HEK293 (cell line): ENCODE results near the gene PERM1.
A peak's percentile ranks its signal among the peaks of the same experiment; 100 is the strongest.

Experiments used
- CTCF ChIA-PET: fragments of 350-600 bp; formaldehyde crosslinking; extraction: SDS; loops from one replicate; lab custom pipeline; 2021; ENCODE audit warnings: antibody characterized with exemption; lab: Yijun Ruan, JAX
- POLR2A ChIA-PET: fragments of 300-600 bp; formaldehyde crosslinking; extraction: SDS; loops from one replicate; lab custom pipeline; 2020; ENCODE audit warnings: antibody characterized with exemption, inconsistent platforms; lab: Yijun Ruan, JAX
- H3K27ac ChIP-seq: fragments of 200-500 bp; sonication (Bioruptor generic); 2 replicates; pipeline ENCODE4 v1.5.1; 2014; ENCODE audit warnings: low read depth, low read length, control low read depth, inconsistent platforms; ENCODE audit errors: extremely low read depth
- H3K36me3 ChIP-seq, 2 experiments: fragments of 200-500 bp in 1 of 2; sonication (Bioruptor generic) in 1 of 2; 1 replicate in 1 of 2; 2 replicates in 1 of 2; pipeline ENCODE4 v1.5.1; 2014 to 2017; ENCODE audit warnings: inconsistent platforms in 2 of 2, low read length in 2 of 2; ENCODE audit not compliant: control insufficient read depth in 2 of 2, insufficient read depth in 1 of 2
- H3K4me1 ChIP-seq: fragments of 200-500 bp; sonication (Bioruptor generic); 2 replicates; pipeline ENCODE4 v1.5.1; 2014; ENCODE audit warnings: mild to moderate bottlenecking, low read length, inconsistent platforms; ENCODE audit not compliant: control insufficient read depth, insufficient read depth
- H3K4me3 ChIP-seq: 2 replicates; pipeline ENCODE4 v1.5.1; 2011; ENCODE audit warnings: low read depth, mild to moderate bottlenecking, control low read depth, low read length, moderate library complexity
- H3K9me3 ChIP-seq: fragments of 200-500 bp; sonication (Bioruptor generic); 2 replicates; pipeline ENCODE4 v1.5.1; 2014; ENCODE audit warnings: low read depth, low read length, inconsistent platforms; ENCODE audit not compliant: control insufficient read depth, insufficient read depth
- BCL11B ChIP-seq: fragments of 450-650 bp; formaldehyde crosslinking; IDR thresholded peaks from 2 replicates; pipeline ENCODE4 v1.5.1; 2016; ENCODE audit warnings: low read depth, missing biosample characterization, missing genetic modification characterization
- GLIS1 ChIP-seq: fragments of 450-650 bp; formaldehyde crosslinking; IDR thresholded peaks from 2 replicates; pipeline ENCODE4 v1.5.1; 2016; ENCODE audit warnings: missing biosample characterization, missing genetic modification characterization
- KLF16 ChIP-seq: fragments of 450-650 bp; formaldehyde crosslinking; IDR thresholded peaks from 2 replicates; pipeline ENCODE4 v1.5.1; 2017; ENCODE audit warnings: missing biosample characterization, missing genetic modification characterization
- KLF7 ChIP-seq: fragments of 450-650 bp; formaldehyde crosslinking; IDR thresholded peaks from 2 replicates; pipeline ENCODE4 v1.5.1; 2016; ENCODE audit warnings: missing biosample characterization, missing genetic modification characterization, borderline replicate concordance
- KLF8 ChIP-seq: fragments of 450-650 bp; formaldehyde crosslinking; IDR thresholded peaks from 2 replicates; pipeline ENCODE4 v1.5.1; 2016; ENCODE audit warnings: missing biosample characterization, missing genetic modification characterization
- ZBTB17 ChIP-seq: fragments of 450-650 bp; formaldehyde crosslinking; IDR thresholded peaks from 2 replicates; pipeline ENCODE4 v1.5.1; 2016; ENCODE audit warnings: missing biosample characterization, missing genetic modification characterization
- ZFHX2 ChIP-seq: fragments of 450-650 bp; formaldehyde crosslinking; conservative IDR thresholded peaks from 2 replicates; pipeline ENCODE4 v1.5.1; 2016; ENCODE audit warnings: missing biosample characterization, missing genetic modification characterization
- ZIC2 ChIP-seq: fragments of 450-650 bp; formaldehyde crosslinking; IDR thresholded peaks from 2 replicates; pipeline ENCODE4 v1.5.1; 2016; ENCODE audit warnings: missing biosample characterization, missing genetic modification characterization
- ZNF239 ChIP-seq: fragments of 450-650 bp; formaldehyde crosslinking; IDR thresholded peaks from 2 replicates; pipeline ENCODE4 v1.5.1; 2016; ENCODE audit warnings: missing biosample characterization, missing genetic modification characterization
- ZNF398 ChIP-seq: fragments of 450-650 bp; formaldehyde crosslinking; IDR thresholded peaks from 2 replicates; pipeline ENCODE4 v1.5.1; 2017; ENCODE audit warnings: missing biosample characterization, missing genetic modification characterization
- ZNF677 ChIP-seq: fragments of 450-650 bp; IDR thresholded peaks from 2 replicates; pipeline ENCODE4 v1.5.0; 2018; ENCODE audit warnings: missing biosample characterization, mild to moderate bottlenecking, missing genetic modification characterization, moderate library complexity
- ZNF701 ChIP-seq: fragments of 450-650 bp; formaldehyde crosslinking; IDR thresholded peaks from 2 replicates; pipeline ENCODE4 v1.5.1; 2016; ENCODE audit warnings: missing biosample characterization, missing genetic modification characterization
- ZSCAN23 ChIP-seq: fragments of 450-650 bp; formaldehyde crosslinking; IDR thresholded peaks from 2 replicates; pipeline ENCODE4 v1.5.1; 2016; ENCODE audit warnings: missing biosample characterization, missing genetic modification characterization
- TF ChIP-seq, protein P1 (sequence below): fragments of 450-650 bp; formaldehyde crosslinking; IDR thresholded peaks from 2 replicates; pipeline ENCODE4 v1.5.1; 2016; ENCODE audit warnings: missing biosample characterization, missing genetic modification characterization, low read depth
- TF ChIP-seq, protein P2 (sequence below): fragments of 450-650 bp; formaldehyde crosslinking; IDR thresholded peaks from 2 replicates; pipeline ENCODE4 v1.5.1; 2016; ENCODE audit warnings: missing biosample characterization, missing genetic modification characterization
- TF ChIP-seq, protein P3 (sequence below): fragments of 450-650 bp; formaldehyde crosslinking; IDR thresholded peaks from 2 replicates; pipeline ENCODE4 v1.5.1; 2016; ENCODE audit warnings: missing biosample characterization, missing genetic modification characterization, borderline replicate concordance
- TF ChIP-seq, protein P4 (sequence below): fragments of 450-650 bp; formaldehyde crosslinking; IDR thresholded peaks from 2 replicates; pipeline ENCODE4 v1.5.1; 2016; ENCODE audit warnings: missing biosample characterization, missing genetic modification characterization, borderline replicate concordance

Gene PERM1

DNA sequence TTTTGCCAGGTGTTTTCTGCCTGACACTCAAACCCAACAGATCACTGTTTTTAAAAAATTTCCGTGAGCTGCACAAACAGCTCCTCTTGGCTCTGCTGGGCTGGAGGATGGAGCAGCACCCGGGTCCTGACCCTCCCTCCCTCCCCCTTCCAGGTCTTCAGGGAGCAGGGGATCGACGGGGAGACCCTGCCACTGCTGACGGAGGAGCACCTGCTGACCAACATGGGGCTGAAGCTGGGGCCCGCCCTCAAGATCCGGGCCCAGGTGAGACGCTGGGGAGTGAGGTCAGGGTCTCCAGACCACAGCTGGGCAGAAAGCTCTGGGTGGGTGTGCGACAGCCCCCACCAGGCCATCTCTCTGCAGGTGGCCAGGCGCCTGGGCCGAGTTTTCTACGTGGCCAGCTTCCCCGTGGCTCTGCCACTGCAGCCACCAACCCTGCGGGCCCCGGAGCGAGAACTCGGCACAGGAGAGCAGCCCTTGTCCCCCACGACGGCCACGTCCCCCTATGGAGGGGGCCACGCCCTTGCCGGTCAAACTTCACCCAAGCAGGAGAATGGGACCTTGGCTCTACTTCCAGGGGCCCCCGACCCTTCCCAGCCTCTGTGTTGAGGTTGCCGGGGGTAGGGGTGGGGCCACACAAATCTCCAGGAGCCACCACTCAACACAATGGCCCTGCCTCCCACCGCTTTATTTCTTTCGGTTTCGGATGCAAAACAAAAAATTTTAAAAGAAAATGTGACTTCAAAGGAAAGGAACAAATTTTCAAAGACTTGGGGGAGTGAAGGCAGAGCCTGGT is 38.1 kb downstream of the PERM1 start (continued):
- TF ChIP-seq ZFHX2 (tag by site-specific recombination), result 0 out of 2 replicates have a peak, but pooled peaks have one; percentile 6
- no peak for TF ChIP-seq ZNF701 (tag by site-specific recombination)
- no peak for TF ChIP-seq KLF16 (tag by site-specific recombination)
- peak; percentile 21; the same call in 1 of the 2 replicates for TF ChIP-seq KLF8 (tag by site-specific recombination)
- TF ChIP-seq ZBTB17 (tag by site-specific recombination), result no peak
- no peak for TF ChIP-seq GLIS1 (tag by site-specific recombination)

DNA sequence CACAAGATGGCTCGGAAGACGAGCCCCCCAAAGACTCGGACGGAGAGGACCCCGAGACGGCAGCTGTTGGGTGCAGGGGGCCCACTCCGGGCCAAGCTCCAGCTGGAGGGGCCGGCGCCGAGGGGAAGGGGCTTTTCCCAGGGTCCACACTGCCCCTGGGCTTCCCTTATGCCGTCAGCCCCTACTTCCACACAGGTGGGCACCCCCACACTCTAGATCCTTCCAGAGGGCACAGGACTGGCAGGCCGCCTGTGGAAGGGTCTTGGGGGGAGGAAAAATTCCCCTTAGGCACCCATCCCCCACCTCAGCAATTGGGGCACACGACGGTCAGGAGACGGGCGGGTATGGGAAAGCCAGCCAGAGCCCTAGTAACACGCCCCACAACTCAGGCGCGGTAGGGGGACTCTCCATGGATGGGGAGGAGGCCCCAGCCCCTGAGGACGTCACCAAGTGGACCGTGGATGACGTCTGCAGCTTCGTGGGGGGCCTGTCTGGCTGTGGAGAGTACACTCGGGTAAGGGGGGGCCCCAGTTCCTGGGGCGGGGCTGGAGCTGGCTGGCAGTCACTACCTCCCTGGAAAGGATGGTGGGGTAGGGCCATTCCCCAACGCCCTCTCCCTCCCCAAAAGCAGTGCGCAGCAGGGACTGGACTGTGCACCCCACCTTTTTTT is 38.9 kb downstream of the PERM1 start:
- CTCF ChIA-PET, result interaction anchor here (0.6 to 1.3 kb wide), 3 partner anchors 8 to 349 kb away, joined by 3 to 4 read pairs (median 4); partner anchors contain the start of gene SAMD11
- peak overlapping the region; percentile 11 for H3K4me3 ChIP-seq
- TF ChIP-seq, protein P1, sequence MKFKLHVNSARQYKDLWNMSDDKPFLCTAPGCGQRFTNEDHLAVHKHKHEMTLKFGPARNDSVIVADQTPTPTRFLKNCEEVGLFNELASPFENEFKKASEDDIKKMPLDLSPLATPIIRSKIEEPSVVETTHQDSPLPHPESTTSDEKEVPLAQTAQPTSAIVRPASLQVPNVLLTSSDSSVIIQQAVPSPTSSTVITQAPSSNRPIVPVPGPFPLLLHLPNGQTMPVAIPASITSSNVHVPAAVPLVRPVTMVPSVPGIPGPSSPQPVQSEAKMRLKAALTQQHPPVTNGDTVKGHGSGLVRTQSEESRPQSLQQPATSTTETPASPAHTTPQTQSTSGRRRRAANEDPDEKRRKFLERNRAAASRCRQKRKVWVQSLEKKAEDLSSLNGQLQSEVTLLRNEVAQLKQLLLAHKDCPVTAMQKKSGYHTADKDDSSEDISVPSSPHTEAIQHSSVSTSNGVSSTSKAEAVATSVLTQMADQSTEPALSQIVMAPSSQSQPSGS, result peak; percentile 93
- TF ChIP-seq ZSCAN23 (tag by site-specific recombination), result no peak
- peak; percentile 90 for TF ChIP-seq KLF7 (tag by site-specific recombination)
- TF ChIP-seq, protein P2, sequence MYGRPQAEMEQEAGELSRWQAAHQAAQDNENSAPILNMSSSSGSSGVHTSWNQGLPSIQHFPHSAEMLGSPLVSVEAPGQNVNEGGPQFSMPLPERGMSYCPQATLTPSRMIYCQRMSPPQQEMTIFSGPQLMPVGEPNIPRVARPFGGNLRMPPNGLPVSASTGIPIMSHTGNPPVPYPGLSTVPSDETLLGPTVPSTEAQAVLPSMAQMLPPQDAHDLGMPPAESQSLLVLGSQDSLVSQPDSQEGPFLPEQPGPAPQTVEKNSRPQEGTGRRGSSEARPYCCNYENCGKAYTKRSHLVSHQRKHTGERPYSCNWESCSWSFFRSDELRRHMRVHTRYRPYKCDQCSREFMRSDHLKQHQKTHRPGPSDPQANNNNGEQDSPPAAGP (tag by site-specific recombination), result peak; percentile 95
- TF ChIP-seq ZNF239 (tag by site-specific recombination), result no peak
- peak; percentile 87 for TF ChIP-seq ZIC2 (tag by site-specific recombination)
- TF ChIP-seq BCL11B, result peak; percentile 93
- TF ChIP-seq ZNF677 (tag by site-specific recombination), result 0 out of 2 replicates have a peak, but pooled peaks have one; percentile 11
- TF ChIP-seq, protein P3, sequence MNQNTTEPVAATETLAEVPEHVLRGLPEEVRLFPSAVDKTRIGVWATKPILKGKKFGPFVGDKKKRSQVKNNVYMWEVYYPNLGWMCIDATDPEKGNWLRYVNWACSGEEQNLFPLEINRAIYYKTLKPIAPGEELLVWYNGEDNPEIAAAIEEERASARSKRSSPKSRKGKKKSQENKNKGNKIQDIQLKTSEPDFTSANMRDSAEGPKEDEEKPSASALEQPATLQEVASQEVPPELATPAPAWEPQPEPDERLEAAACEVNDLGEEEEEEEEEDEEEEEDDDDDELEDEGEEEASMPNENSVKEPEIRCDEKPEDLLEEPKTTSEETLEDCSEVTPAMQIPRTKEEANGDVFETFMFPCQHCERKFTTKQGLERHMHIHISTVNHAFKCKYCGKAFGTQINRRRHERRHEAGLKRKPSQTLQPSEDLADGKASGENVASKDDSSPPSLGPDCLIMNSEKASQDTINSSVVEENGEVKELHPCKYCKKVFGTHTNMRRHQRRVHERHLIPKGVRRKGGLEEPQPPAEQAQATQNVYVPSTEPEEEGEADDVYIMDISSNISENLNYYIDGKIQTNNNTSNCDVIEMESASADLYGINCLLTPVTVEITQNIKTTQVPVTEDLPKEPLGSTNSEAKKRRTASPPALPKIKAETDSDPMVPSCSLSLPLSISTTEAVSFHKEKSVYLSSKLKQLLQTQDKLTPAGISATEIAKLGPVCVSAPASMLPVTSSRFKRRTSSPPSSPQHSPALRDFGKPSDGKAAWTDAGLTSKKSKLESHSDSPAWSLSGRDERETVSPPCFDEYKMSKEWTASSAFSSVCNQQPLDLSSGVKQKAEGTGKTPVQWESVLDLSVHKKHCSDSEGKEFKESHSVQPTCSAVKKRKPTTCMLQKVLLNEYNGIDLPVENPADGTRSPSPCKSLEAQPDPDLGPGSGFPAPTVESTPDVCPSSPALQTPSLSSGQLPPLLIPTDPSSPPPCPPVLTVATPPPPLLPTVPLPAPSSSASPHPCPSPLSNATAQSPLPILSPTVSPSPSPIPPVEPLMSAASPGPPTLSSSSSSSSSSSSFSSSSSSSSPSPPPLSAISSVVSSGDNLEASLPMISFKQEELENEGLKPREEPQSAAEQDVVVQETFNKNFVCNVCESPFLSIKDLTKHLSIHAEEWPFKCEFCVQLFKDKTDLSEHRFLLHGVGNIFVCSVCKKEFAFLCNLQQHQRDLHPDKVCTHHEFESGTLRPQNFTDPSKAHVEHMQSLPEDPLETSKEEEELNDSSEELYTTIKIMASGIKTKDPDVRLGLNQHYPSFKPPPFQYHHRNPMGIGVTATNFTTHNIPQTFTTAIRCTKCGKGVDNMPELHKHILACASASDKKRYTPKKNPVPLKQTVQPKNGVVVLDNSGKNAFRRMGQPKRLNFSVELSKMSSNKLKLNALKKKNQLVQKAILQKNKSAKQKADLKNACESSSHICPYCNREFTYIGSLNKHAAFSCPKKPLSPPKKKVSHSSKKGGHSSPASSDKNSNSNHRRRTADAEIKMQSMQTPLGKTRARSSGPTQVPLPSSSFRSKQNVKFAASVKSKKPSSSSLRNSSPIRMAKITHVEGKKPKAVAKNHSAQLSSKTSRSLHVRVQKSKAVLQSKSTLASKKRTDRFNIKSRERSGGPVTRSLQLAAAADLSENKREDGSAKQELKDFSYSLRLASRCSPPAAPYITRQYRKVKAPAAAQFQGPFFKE, result no peak
- TF ChIP-seq ZNF398 (tag by site-specific recombination), result peak; percentile 93
- TF ChIP-seq, protein P4, sequence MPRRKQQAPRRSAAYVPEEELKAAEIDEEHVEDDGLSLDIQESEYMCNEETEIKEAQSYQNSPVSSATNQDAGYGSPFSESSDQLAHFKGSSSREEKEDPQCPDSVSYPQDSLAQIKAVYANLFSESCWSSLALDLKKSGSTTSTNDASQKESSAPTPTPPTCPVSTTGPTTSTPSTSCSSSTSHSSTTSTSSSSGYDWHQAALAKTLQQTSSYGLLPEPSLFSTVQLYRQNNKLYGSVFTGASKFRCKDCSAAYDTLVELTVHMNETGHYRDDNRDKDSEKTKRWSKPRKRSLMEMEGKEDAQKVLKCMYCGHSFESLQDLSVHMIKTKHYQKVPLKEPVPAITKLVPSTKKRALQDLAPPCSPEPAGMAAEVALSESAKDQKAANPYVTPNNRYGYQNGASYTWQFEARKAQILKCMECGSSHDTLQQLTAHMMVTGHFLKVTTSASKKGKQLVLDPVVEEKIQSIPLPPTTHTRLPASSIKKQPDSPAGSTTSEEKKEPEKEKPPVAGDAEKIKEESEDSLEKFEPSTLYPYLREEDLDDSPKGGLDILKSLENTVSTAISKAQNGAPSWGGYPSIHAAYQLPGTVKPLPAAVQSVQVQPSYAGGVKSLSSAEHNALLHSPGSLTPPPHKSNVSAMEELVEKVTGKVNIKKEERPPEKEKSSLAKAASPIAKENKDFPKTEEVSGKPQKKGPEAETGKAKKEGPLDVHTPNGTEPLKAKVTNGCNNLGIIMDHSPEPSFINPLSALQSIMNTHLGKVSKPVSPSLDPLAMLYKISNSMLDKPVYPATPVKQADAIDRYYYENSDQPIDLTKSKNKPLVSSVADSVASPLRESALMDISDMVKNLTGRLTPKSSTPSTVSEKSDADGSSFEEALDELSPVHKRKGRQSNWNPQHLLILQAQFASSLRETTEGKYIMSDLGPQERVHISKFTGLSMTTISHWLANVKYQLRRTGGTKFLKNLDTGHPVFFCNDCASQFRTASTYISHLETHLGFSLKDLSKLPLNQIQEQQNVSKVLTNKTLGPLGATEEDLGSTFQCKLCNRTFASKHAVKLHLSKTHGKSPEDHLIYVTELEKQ (tag by site-specific recombination), result no peak

More for the DNA sequence above, 38.9 kb downstream of the PERM1 start:
- H3K4me1 ChIP-seq, result peaks cover 43% of the 10 kb centered on the region
- peaks cover 0 to 56% of the 10 kb centered on the region in 2 experiments; a peak in 1 of 3 replicates for H3K36me3 ChIP-seq
- POLR2A ChIA-PET, result interaction anchor here (0.6 to 9.4 kb wide), 14 partner anchors 8 to 146 kb away, joined by 3 to 111 read pairs (median 12); partner anchors contain the start of genes PLEKHN1 and SAMD11
- no peaks in the 10 kb centered on the region for H3K9me3 ChIP-seq
- H3K27ac ChIP-seq, result peak overlapping the region; percentile 98
